Ramos (cell line): ENCODE data around the gene LTB.

Source experiments
- in situ Hi-C: fragments of 300-500 bp; cut with MboI; formaldehyde crosslinking; loops from one replicate; pipeline ENCODE4 v1.14.3; 2022; ENCODE audit warnings: low sequenced_read_pairs; ENCODE audit not compliant: unreplicated experiment

Gene LTB

DNA sequence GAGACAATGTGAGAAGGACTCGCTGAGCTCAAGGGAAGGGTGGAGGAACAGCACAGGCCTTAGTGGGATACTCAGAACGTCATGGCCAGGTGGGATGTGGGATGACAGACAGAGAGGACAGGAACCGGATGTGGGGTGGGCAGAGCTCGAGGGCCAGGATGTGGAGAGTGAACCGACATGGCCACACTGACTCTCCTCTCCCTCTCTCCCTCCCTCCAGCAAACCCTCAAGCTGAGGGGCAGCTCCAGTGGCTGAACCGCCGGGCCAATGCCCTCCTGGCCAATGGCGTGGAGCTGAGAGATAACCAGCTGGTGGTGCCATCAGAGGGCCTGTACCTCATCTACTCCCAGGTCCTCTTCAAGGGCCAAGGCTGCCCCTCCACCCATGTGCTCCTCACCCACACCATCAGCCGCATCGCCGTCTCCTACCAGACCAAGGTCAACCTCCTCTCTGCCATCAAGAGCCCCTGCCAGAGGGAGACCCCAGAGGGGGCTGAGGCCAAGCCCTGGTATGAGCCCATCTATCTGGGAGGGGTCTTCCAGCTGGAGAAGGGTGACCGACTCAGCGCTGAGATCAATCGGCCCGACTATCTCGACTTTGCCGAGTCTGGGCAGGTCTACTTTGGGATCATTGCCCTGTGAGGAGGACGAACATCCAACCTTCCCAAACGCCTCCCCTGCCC, 5.2 kb downstream of the LTB start:
- in situ Hi-C loops = no loop called here

DNA sequence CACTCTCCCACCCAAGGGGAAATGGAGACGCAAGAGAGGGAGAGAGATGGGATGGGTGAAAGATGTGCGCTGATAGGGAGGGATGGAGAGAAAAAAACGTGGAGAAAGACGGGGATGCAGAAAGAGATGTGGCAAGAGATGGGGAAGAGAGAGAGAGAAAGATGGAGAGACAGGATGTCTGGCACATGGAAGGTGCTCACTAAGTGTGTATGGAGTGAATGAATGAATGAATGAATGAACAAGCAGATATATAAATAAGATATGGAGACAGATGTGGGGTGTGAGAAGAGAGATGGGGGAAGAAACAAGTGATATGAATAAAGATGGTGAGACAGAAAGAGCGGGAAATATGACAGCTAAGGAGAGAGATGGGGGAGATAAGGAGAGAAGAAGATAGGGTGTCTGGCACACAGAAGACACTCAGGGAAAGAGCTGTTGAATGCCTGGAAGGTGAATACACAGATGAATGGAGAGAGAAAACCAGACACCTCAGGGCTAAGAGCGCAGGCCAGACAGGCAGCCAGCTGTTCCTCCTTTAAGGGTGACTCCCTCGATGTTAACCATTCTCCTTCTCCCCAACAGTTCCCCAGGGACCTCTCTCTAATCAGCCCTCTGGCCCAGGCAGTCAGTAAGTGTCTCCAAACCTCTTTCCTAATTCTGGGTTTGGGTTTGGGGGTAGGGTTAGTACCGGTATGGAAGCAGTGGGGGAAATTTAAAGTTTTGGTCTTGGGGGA, 6.1 kb downstream of the LTB start:
- in situ Hi-C loops = no loop called here

GRCh38 chr6:31575335-31575901, 6.8 kb downstream of the LTB start, which contains the start of gene TNF:
TNF (plus strand) TSS chr6:31575565; CDS start chr6:31575742, 177 bp downstream.
- in situ Hi-C loops = no loop called here

DNA sequence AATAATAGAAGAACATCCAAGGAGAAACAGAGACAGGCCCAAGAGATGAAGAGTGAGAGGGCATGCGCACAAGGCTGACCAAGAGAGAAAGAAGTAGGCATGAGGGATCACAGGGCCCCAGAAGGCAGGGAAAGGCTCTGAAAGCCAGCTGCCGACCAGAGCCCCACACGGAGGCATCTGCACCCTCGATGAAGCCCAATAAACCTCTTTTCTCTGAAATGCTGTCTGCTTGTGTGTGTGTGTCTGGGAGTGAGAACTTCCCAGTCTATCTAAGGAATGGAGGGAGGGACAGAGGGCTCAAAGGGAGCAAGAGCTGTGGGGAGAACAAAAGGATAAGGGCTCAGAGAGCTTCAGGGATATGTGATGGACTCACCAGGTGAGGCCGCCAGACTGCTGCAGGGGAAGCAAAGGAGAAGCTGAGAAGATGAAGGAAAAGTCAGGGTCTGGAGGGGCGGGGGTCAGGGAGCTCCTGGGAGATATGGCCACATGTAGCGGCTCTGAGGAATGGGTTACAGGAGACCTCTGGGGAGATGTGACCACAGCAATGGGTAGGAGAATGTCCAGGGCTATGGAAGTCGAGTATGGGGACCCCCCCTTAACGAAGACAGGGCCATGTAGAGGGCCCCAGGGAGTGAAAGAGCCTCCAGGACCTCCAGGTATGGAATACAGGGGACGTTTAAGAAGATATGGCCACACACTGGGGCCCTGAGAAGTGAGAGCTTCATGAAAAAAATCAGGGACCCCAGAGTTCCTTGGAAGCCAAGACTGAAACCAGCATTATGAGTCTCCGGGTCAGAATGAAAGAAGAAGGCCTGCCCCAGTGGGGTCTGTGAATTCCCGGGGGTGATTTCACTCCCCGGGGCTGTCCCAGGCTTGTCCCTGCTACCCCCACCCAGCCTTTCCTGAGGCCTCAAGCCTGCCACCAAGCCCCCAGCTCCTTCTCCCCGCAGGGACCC, 7.8 kb downstream of the LTB start:
- in situ Hi-C loops = no loop called here

GRCh38 chr6:31573239-31574105, 8.8 kb downstream of the LTB start:
- in situ Hi-C loops = no loop called here

DNA sequence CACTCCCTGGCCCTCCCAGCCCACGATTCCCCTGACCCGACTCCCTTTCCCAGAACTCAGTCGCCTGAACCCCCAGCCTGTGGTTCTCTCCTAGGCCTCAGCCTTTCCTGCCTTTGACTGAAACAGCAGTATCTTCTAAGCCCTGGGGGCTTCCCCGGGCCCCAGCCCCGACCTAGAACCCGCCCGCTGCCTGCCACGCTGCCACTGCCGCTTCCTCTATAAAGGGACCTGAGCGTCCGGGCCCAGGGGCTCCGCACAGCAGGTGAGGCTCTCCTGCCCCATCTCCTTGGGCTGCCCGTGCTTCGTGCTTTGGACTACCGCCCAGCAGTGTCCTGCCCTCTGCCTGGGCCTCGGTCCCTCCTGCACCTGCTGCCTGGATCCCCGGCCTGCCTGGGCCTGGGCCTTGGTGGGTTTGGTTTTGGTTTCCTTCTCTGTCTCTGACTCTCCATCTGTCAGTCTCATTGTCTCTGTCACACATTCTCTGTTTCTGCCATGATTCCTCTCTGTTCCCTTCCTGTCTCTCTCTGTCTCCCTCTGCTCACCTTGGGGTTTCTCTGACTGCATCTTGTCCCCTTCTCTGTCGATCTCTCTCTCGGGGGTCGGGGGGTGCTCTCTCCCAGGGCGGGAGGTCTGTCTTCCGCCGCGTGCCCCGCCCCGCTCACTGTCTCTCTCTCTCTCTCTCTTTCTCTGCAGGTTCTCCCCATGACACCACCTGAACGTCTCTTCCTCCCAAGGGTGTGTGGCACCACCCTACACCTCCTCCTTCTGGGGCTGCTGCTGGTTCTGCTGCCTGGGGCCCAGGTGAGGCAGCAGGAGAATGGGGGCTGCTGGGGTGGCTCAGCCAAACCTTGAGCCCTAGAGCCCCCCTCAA, 9.9 kb downstream of the LTB start, which contains the start of gene LTA:
LTA (plus strand) TSS at position 249 of the 871 bp plus-strand sequence; CDS start at position 703, 454 bp downstream.
- in situ Hi-C loops = no loop called here

DNA sequence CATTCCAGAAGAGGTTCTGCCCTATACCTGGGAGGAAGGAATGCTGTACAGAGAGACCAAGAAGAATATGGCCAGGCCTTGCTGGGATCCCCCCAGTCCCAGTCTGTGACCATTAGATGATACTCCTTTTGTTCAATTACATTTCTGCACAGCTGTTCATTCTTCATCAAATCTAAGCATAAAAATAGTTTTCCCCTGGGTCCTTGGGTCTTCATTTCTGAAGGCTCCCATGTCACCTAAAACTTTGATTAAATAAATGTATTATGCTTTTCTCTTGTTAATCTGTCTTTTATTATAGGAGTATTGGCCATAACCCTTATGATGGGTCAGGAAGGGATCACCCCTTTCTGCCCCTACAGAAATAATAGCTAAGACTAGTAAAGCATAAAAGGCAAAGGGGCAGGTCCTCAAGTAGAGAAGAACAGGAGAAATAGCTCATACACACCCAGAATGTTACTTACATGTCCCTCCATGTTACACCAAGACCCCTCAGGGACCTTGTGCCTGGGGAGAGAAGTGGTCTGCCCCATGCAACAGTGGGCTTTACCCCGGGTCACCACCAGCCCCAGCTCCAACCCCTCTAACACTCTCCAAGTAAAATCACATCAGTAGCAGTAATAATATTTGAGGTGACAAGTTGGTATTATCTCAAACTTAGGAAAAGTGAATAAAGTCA, 12.2 kb downstream of the LTB start:
- in situ Hi-C loops = no loop called here

DNA sequence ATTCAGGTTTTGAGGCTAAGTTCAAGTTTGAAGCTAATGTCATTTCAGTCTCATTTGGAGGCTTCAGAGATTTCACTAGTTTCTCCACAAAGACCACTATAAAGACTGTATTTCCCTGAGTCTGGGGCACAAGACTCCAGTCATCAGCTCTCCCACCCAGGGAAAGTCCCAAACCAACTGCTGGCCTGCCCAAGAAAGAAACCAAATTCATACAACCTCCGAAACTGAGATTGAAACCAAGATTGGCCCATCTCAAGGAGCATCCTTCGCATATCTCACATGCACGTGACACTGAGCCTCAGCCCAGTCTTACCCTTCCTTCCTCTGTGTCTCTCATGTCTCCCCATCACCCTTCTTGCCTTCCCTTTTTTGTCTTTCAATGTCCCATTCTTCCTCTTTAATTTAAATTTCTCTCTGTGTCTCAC, 13.7 kb downstream of the LTB start:
- in situ Hi-C loops = no loop called here

- in situ Hi-C loops = no loop called here
Observed at GRCh38 chr6:31567531-31568370, 14.5 kb downstream of the LTB start.

DNA sequence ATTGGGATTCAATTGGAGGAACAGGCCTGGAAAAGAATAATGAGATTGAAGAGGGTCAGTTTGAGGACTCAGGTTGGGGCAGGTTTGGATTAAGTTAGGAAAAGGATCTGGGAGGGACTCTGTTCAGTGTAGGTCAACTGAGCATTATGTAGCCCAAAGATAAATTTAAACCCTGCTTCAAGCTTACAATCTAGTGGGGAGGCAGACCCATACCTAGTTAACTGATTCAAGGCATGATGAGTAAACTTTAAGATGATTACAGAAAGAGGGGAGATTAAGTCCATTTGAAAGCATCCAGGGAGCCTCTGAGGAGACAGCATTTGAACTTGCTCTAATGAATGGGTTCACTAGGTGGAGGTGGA, 21.5 kb downstream of the LTB start:
- in situ Hi-C loops = no loop called here

- in situ Hi-C loops = no loop called here
Observed at GRCh38 chr6:31559958-31560696, 22.1 kb downstream of the LTB start.

- in situ Hi-C loops = no loop called here
Observed at GRCh38 chr6:31559606-31559957, 22.6 kb downstream of the LTB start.

DNA sequence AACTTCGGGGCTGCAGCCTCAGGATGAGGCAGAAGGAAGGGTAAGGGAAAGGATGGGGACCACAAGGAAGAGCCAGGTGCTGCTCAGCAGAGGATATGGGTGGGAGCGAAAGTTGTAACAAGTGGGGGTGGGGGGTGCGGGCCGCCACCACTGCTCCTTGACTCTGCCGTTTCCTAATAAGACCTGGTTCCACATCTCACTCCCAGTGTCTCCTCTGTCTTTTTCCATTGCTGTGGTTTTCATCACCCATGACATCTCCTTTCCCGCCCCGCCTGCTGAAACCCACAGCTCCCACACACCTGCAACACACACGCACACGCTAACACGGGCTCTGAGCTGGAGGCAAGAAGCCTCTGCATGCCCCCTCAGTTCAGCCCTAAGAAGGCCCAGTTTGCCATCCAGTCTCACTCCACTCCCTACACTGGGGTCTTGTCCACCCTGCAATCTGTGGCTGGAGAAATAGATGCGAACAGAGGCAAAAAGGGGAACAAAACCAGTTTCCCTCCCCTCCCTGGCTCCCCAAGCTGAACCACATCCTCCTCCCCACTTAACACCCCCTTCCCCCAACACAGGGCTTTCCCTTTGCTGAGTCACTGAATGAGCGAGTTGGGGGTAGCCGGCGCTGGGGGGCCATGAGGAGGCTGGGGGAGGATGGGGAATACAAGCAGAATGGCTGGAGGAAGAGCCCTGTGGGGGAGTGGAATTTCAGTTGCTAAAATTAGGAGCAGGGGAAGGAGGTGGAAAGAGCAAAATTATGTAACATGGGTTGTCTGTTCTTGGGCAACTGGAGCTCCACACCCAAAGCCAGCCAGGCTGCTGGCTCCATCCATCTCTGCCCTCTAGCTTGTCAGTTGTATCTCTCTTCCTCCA, 23.4 kb downstream of the LTB start:
- in situ Hi-C loops = no loop called here

- in situ Hi-C loops = no loop called here
Observed at GRCh38 chr6:31558318-31558625, 24.0 kb downstream of the LTB start.

DNA sequence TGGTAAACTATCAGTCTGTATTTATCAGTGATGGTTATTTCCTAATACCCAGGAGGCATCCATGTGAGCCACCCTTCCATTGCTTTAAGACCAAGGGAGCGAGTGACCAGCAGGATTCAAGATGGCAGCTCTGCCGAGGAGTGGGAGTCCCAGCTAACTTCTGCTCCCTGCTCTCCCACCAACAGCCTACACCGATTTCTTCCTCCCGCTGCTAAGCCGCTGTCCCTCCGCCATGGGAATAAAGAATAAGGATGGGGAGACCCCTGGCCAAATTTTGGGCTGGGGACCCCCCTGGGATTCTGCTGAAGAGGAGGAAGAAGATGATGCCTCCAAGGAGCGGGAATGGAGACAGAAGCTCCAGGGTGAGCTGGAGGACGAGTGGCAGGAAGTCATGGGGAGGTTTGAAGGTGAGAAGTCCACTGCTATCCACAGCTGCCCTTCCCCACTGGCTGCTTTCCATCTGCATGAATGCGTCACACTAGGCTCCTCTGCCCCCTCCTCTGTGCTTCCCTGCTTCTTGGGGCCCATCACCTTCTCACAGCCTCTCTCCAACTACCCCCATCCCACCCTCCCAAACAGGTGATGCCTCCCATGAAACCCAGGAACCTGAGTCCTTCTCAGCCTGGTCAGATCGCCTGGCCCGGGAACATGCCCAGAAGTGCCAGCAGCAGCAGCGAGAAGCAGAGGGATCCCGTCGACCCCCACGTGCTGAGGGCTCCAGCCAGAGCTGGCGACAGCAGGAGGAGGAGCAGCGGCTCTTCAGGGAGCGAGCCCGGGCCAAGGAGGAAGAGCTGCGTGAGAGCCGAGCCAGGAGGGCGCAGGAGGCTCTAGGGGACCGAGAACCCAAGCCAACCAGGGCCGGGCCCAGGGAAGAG, 24.5 kb downstream of the LTB start:
- in situ Hi-C loops = no loop called here
